Prostate gland (tissue), 2 donors: ENCODE results near the gene PPM1N. TPM values are rescaled to one million over a fixed set of nuclear protein-coding genes. Genes with fewer than 3 reads are reported as not detected.

Experiments
- DNase-seq: peaks from one replicate; pipeline ENCODE4 v3.0.0-alpha.2; 2019; ENCODE audit warnings: low spot score
- H3K27ac ChIP-seq, 2 donors: fragments of 200-600 bp; sonication (generic); 2 replicates each; pipeline ENCODE4 v1.5.1; 2017 to 2019
- H3K27me3 ChIP-seq: fragments of 200-600 bp; sonication (generic); replicated peaks from 2 replicates; pipeline ENCODE4 v1.5.1; 2019; ENCODE audit not compliant: insufficient read depth
- H3K36me3 ChIP-seq, 2 donors: fragments of 200-600 bp; sonication (generic); 1 replicate in 1 of 2; 2 replicates in 1 of 2; pipeline versions ENCODE4 v1.5.1 to v1.8.1; 2017 to 2019
- H3K4me1 ChIP-seq: fragments of 200-600 bp; sonication (generic); replicated peaks from 2 replicates; pipeline ENCODE4 v1.5.1; 2019
- H3K4me3 ChIP-seq, 2 donors: fragments of 200-600 bp; sonication (generic); 2 replicates each; pipeline ENCODE4 v1.5.1; 2017 to 2019
- H3K9me3 ChIP-seq: fragments of 200-600 bp; sonication (generic); 2 replicates; pipeline ENCODE4 v1.5.1; 2017
- POLR2A ChIP-seq: fragments of 450-650 bp; IDR thresholded peaks from one replicate; pipeline ENCODE4 v1.6.1; 2016; ENCODE audit warnings: antibody characterized with exemption, mild to moderate bottlenecking
- POLR2AphosphoS5 ChIP-seq: sonication (generic); formaldehyde crosslinking; IDR thresholded peaks from one replicate; pipeline ENCODE4 v1.6.1; 2017; ENCODE audit warnings: antibody characterized with exemption
- WGBS: methylation state at CpG from one replicate; pipeline ENCODE4 v1.1.5; 2018; 5-methylcytosine and 5-hydroxymethylcytosine counted together
- intact Hi-C: fragments of 100-400 bp; cut with DNase I; formaldehyde crosslinking; loops from one replicate; pipeline ENCODE4 v1.14.2; 2022
- total RNA-seq, 2 donors: library from RNA; depleted of rRNA; stranded (reverse); fragments of >200 nt; gene quantifications; one replicate each; pipeline ENCODE4 v1.1.0, GENCODE V29; 2016
- TF ChIP-seq, protein P1 (sequence below), 4 experiments: fragments of 200-600 bp in 2 of 4; fragments of 450-650 bp in 2 of 4; sonication (generic) in 2 of 4; IDR thresholded peaks; 1 replicate in 3 of 4; 2 replicates in 1 of 4; pipeline ENCODE4 v1.5.1; 2016 to 2019; ENCODE audit warnings: antibody characterized with exemption in 4 of 4, mild to moderate bottlenecking in 2 of 4, moderate library complexity in 2 of 4

PPM1N gene
- total RNA-seq, 2 donors from 2014 or later: 0.36 to 1.8 TPM

DNA sequence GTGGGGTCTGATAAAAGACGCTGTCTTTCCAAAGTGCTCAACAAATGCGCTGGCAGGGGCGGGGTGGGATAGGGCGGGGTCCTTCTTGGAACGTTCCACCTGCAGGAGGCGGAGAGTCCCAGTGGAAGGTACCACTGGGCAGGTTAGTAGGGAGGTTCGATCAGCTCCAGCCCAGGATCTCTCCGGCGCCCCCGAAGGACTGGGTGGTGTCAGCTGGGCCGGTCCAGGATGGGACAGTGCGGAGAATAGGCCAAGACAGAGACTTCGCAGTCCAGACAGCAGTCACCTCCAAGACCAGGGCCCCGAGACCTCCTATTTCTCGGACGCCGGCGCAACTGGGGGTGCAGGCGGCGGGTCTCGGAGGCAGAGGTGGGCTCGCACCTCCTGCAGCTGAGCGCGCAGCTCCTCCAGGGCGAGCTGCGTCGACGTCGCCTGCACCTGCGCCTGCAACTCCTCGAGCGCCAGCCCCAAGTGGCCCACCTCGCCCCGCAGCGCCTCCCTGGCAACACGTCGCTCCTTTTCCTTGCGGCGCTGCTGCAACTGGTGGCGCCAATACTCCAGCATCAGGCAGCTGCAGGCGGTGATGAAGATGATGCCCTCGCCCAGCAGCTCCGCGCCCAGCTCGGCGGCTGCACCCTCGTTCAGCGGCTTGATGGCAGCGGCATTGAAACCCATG, 30.6 kb downstream of the PPM1N start:
- no peaks in the 10 kb centered on the region for H3K36me3 ChIP-seq
- intact Hi-C loops: loop anchor here (5.0 kb wide), 1 partner anchor 33 kb away; no protein-coding TSS in a partner anchor
- peaks cover 4% of the 10 kb centered on the region for H3K4me1 ChIP-seq
- no peaks in the 10 kb centered on the region for H3K27me3 ChIP-seq
- peak overlapping the region; percentile 38 to 49 for H3K4me3 ChIP-seq
- H3K27ac ChIP-seq: peak overlapping the region; percentile 64 to 71
- WGBS: 2% methylated on average over 39 of the region's 49 CpGs
- no peaks in the 10 kb centered on the region for H3K9me3 ChIP-seq
- peak; percentile 74 for DNase-seq
- TF ChIP-seq POLR2AphosphoS5 (no peak), POLR2A (no peak)
- TF ChIP-seq, protein P1, sequence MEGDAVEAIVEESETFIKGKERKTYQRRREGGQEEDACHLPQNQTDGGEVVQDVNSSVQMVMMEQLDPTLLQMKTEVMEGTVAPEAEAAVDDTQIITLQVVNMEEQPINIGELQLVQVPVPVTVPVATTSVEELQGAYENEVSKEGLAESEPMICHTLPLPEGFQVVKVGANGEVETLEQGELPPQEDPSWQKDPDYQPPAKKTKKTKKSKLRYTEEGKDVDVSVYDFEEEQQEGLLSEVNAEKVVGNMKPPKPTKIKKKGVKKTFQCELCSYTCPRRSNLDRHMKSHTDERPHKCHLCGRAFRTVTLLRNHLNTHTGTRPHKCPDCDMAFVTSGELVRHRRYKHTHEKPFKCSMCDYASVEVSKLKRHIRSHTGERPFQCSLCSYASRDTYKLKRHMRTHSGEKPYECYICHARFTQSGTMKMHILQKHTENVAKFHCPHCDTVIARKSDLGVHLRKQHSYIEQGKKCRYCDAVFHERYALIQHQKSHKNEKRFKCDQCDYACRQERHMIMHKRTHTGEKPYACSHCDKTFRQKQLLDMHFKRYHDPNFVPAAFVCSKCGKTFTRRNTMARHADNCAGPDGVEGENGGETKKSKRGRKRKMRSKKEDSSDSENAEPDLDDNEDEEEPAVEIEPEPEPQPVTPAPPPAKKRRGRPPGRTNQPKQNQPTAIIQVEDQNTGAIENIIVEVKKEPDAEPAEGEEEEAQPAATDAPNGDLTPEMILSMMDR (IDR thresholded peaks at IDR 0.05): peak in 2 of 4 experiments; percentile 10 to 22

DNA sequence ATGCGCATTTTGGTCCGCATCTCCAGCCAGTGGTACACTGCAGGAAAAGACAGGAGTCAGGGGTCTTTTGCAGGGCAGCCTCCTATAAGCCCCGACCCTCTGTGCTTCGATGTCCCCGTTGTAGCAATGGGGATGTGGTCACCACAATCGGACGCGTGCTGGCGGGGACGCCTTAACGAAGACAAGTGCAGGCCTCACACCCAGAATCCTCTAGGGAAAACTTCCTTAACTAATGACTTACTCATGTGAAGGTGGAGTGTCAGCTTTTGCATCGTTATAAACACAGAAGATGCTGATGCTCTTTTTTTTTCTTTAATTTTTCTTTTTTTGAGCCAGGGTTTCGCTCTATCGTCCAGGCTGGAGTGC, 31.2 kb downstream of the PPM1N start:
- WGBS: 21% methylated on average over 14 of the region's 14 CpGs
- H3K27ac ChIP-seq: no peak overlapping the region

DNA sequence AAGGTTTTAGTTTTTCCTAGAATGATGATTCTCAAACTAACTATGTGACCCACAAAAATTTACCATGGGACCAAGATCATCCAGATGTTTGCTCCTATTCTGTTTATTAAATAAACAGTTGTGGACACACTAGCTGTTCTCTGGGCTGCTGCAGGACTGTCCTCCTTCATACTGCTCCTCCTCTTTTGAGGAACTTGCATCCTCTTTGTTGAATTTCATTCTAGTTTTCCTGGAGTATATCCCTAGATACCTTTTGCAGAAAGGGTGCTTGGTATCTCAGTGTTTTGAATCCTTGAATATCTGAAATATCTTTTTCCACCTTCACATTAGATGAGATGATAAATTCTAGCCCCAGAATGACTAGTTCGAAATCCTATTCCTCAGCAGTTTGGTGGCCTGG, 33.1 kb downstream of the PPM1N start:
- no peak for TF ChIP-seq POLR2AphosphoS5
- TF ChIP-seq POLR2A: no peak
- TF ChIP-seq, protein P1 (IDR thresholded peaks at IDR 0.05): no peak
- Histone ChIP-seq H3K9me3 (no peaks in the 10 kb centered on the region), H3K4me3 (no peak overlapping the region), H3K4me1 (peaks cover 4% of the 10 kb centered on the region), H3K27ac (no peak overlapping the region), H3K36me3 (no peaks in the 10 kb centered on the region), H3K27me3 (no peaks in the 10 kb centered on the region)
- 100% methylated on average over 1 of the region's 1 CpG for WGBS
- intact Hi-C loops: no loop called here
- DNase-seq: no peak

More for the DNA sequence above, 31.2 kb downstream of the PPM1N start:
- no peaks in the 10 kb centered on the region for H3K36me3 ChIP-seq
- no peaks in the 10 kb centered on the region for H3K27me3 ChIP-seq
- TF ChIP-seq POLR2A (no peak), POLR2AphosphoS5 (no peak)
- TF ChIP-seq, protein P1 (IDR thresholded peaks at IDR 0.05): no peak
- H3K9me3 ChIP-seq: no peaks in the 10 kb centered on the region
- H3K4me1 ChIP-seq: peaks cover 4% of the 10 kb centered on the region
- intact Hi-C loops: loop anchor here (5.0 kb wide), 1 partner anchor 33 kb away; no protein-coding TSS in a partner anchor
- peak overlapping the region; percentile 38 to 49 for H3K4me3 ChIP-seq
- DNase-seq: no peak

DNA sequence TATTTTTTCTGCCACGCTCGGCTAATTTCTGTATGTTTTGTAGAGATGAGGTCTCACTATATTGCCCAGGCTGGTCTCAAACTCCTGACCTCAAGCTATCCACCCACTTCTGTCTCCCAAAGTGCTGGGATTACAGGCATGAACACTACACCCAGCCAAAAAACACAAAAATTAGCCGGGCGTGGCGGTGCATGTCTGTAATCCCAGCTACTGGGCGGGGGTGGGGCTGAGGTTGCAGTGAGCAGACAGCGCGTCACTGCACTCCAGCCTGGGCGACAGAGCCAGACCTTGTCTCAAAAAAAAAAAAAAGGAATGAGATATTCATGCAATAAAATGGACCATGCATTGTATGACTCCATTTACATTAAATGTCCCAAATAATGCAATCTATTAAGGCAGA, 41.2 kb downstream of the PPM1N start:
- no peaks in the 10 kb centered on the region for H3K9me3 ChIP-seq
- DNase-seq: no peak
- no peaks in the 10 kb centered on the region for H3K36me3 ChIP-seq
- WGBS: 88% methylated on average over 9 of the region's 9 CpGs
- TF ChIP-seq, protein P1 (IDR thresholded peaks at IDR 0.05): no peak
- TF ChIP-seq POLR2A (no peak), POLR2AphosphoS5 (no peak)
- no peak overlapping the region for H3K27ac ChIP-seq
- no peaks in the 10 kb centered on the region for H3K4me1 ChIP-seq
- intact Hi-C loops: no loop called here
- H3K27me3 ChIP-seq: no peaks in the 10 kb centered on the region
- H3K4me3 ChIP-seq: no peak overlapping the region

DNA sequence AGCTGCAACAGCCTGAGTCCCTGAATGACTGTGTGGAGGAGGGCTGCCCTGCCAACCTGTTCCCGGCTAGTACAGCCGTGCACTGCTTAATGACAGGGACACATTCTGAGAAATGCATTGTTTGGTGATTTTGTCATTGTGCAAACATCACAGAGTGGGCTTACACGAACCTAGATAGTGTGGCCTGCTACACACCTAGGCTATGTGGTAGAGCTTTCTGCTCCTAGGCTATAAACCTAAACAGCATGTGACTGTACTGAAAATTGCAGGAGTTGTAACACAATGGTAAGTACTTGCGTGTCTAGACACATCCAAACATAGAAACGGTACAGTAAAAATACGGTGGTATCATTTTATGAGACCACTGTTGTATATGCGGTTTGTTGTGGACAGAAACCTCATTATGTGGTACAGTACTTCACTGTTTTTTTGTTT, 44.0 kb downstream of the PPM1N start:
- H3K27me3 ChIP-seq: no peaks in the 10 kb centered on the region
- H3K36me3 ChIP-seq: no peaks in the 10 kb centered on the region
- no peak for DNase-seq
- no peak overlapping the region for H3K4me3 ChIP-seq
- 41% methylated on average over 7 of the region's 7 CpGs for WGBS
- intact Hi-C loops: no loop called here
- no peaks in the 10 kb centered on the region for H3K9me3 ChIP-seq
- TF ChIP-seq, protein P1 (IDR thresholded peaks at IDR 0.05): no peak
- TF ChIP-seq POLR2A (no peak), POLR2AphosphoS5 (no peak)
- H3K4me1 ChIP-seq: no peaks in the 10 kb centered on the region
- no peak overlapping the region for H3K27ac ChIP-seq
